ENCODE measurements around the gene ZNF488. TPM values are rescaled to one million over a fixed set of nuclear protein-coding genes. Genes with fewer than 3 reads are reported as not detected.

Gene ZNF488
- polyA plus RNA-seq, 1 donor from 2014 or later: 0.85 TPM

DNA sequence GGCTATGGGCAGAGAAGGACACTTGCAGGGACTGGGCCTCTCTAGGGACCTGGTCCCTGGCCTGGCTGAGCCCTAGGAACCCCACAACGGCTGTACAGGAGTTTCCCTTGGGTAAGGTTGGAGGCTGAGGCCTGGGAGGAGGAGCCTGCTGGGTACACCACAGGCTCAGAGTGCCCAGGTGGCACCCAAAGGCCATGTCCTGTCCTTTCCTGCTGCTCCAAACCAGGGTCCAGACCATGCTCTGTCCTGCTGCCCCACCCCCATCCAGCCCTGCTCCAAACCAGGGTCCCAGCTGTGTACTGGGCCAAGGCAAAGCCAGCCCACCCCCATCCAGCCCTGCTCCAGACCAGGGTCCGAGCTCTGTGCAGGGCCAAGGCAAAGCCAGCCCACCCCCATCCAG, 35.3 kb upstream of the ZNF488 start:
- no peak overlapping the region for H3K4me2 ChIP-seq (ENCODE audit: low read length)
- H3K9me2 ChIP-seq (ENCODE audit: insufficient read depth, low read length): no peaks in the 10 kb centered on the region
- H3K4me3 ChIP-seq (ENCODE audit: low read length): no peak overlapping the region
- H3K27ac ChIP-seq (ENCODE audit: low read length): no peak overlapping the region
- H3K9me3 ChIP-seq (ENCODE audit: low read length): no peaks in the 10 kb centered on the region
- no peaks in the 10 kb centered on the region for H3K27me3 ChIP-seq (ENCODE audit: insufficient read depth, low read depth, low read length)
- H4K20me1 ChIP-seq (ENCODE audit: insufficient read depth): no peaks in the 10 kb centered on the region
- H3K79me2 ChIP-seq (replicated peaks; ENCODE audit: insufficient read depth, low read length): no peaks in the 10 kb centered on the region
- H3K9ac ChIP-seq (ENCODE audit: low read length): no peak overlapping the region
- no peaks in the 10 kb centered on the region for H3F3A ChIP-seq (ENCODE audit: insufficient read depth, low read length, poor library complexity, severe bottlenecking)
- no peak for TF ChIP-seq RAD21 (conservative IDR thresholded peaks at IDR 0.05)
- TF ChIP-seq REST (IDR thresholded peaks at IDR 0.05; ENCODE audit: borderline replicate concordance): no peak
- no peak for TF ChIP-seq EZH2 (IDR thresholded peaks at IDR 0.05; ENCODE audit: borderline replicate concordance, insufficient read depth, low read length, poor library complexity, severe bottlenecking)
- TF ChIP-seq TAF1 (IDR thresholded peaks at IDR 0.05; ENCODE audit: low read depth): no peak
- TF ChIP-seq MXI1 (conservative IDR thresholded peaks at IDR 0.05; ENCODE audit: poor library complexity, severe bottlenecking): no peak
- TF ChIP-seq, protein P1, sequence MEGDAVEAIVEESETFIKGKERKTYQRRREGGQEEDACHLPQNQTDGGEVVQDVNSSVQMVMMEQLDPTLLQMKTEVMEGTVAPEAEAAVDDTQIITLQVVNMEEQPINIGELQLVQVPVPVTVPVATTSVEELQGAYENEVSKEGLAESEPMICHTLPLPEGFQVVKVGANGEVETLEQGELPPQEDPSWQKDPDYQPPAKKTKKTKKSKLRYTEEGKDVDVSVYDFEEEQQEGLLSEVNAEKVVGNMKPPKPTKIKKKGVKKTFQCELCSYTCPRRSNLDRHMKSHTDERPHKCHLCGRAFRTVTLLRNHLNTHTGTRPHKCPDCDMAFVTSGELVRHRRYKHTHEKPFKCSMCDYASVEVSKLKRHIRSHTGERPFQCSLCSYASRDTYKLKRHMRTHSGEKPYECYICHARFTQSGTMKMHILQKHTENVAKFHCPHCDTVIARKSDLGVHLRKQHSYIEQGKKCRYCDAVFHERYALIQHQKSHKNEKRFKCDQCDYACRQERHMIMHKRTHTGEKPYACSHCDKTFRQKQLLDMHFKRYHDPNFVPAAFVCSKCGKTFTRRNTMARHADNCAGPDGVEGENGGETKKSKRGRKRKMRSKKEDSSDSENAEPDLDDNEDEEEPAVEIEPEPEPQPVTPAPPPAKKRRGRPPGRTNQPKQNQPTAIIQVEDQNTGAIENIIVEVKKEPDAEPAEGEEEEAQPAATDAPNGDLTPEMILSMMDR (IDR thresholded peaks at IDR 0.05; ENCODE audit: poor library complexity, severe bottlenecking): no peak
- no peak for TF ChIP-seq POLR2AphosphoS5 (IDR thresholded peaks at IDR 0.05)
- TF ChIP-seq EP300 (conservative IDR thresholded peaks at IDR 0.05; ENCODE audit: poor library complexity, severe bottlenecking): no peak
- no peak for TF ChIP-seq SMC3 (conservative IDR thresholded peaks at IDR 0.05; ENCODE audit: poor library complexity)
- H3K36me3 ChIP-seq (ENCODE audit: insufficient read depth, low read length): no peaks in the 10 kb centered on the region
- H2AFZ ChIP-seq (ENCODE audit: low read depth, low read length): no peak overlapping the region

GRCh38 chr10:47418966-47419365, 34.9 kb upstream of the ZNF488 start:
- H3K9me2 ChIP-seq (ENCODE audit: insufficient read depth, low read length): no peaks in the 10 kb centered on the region
- no peak overlapping the region for H3K4me3 ChIP-seq (ENCODE audit: low read length)
- H3K27me3 ChIP-seq (ENCODE audit: insufficient read depth, low read depth, low read length): no peaks in the 10 kb centered on the region
- H3K36me3 ChIP-seq (ENCODE audit: insufficient read depth, low read length): no peaks in the 10 kb centered on the region
- no peak for TF ChIP-seq TAF1 (IDR thresholded peaks at IDR 0.05; ENCODE audit: low read depth)
- TF ChIP-seq EP300 (conservative IDR thresholded peaks at IDR 0.05; ENCODE audit: poor library complexity, severe bottlenecking): no peak
- TF ChIP-seq RAD21 (conservative IDR thresholded peaks at IDR 0.05): no peak
- TF ChIP-seq, protein P1 (IDR thresholded peaks at IDR 0.05; ENCODE audit: poor library complexity, severe bottlenecking): no peak
- no peak for TF ChIP-seq REST (IDR thresholded peaks at IDR 0.05; ENCODE audit: borderline replicate concordance)
- no peak for TF ChIP-seq MXI1 (conservative IDR thresholded peaks at IDR 0.05; ENCODE audit: poor library complexity, severe bottlenecking)
- no peak for TF ChIP-seq EZH2 (IDR thresholded peaks at IDR 0.05; ENCODE audit: borderline replicate concordance, insufficient read depth, low read length, poor library complexity, severe bottlenecking)
- TF ChIP-seq POLR2AphosphoS5 (IDR thresholded peaks at IDR 0.05): no peak
- no peak for TF ChIP-seq SMC3 (conservative IDR thresholded peaks at IDR 0.05; ENCODE audit: poor library complexity)
- H2AFZ ChIP-seq (ENCODE audit: low read depth, low read length): no peak overlapping the region
- no peaks in the 10 kb centered on the region for H3K79me2 ChIP-seq (replicated peaks; ENCODE audit: insufficient read depth, low read length)
- H3K9me3 ChIP-seq (ENCODE audit: low read length): no peaks in the 10 kb centered on the region
- no peaks in the 10 kb centered on the region for H3F3A ChIP-seq (ENCODE audit: insufficient read depth, low read length, poor library complexity, severe bottlenecking)
- no peak overlapping the region for H3K4me2 ChIP-seq (ENCODE audit: low read length)
- H3K9ac ChIP-seq (ENCODE audit: low read length): no peak overlapping the region
- H3K27ac ChIP-seq (ENCODE audit: low read length): no peak overlapping the region
- no peaks in the 10 kb centered on the region for H4K20me1 ChIP-seq (ENCODE audit: insufficient read depth)

Data from neural cell (in vitro differentiated cells).